Gastrocnemius medialis (tissue), 4 donors: ENCODE measurements around the gene THAP4.

Experiments
- CTCF ChIP-seq, 5 experiments: fragments of 450-650 bp in 3 of 5; fragments of 200-600 bp in 2 of 5; sonication (generic) in 2 of 5; IDR thresholded peaks in 4 of 5; conservative IDR thresholded peaks in 1 of 5; 1 replicate in 4 of 5; 2 replicates in 1 of 5; pipeline ENCODE4 v1.5.1; 2016 to 2019; ENCODE audit warnings: antibody characterized with exemption in 5 of 5, mild to moderate bottlenecking in 3 of 5, moderate library complexity in 3 of 5
- POLR2A ChIP-seq, 2 donors: fragments of 450-650 bp; IDR thresholded peaks; one replicate each; pipeline ENCODE4 v1.6.1; 2017; ENCODE audit warnings: antibody characterized with exemption in 2 of 2, mild to moderate bottlenecking in 2 of 2, moderate library complexity in 2 of 2

- TF ChIP-seq CTCF (IDR thresholded peaks at IDR 0.05 in 4 of 5, conservative IDR thresholded peaks at IDR 0.05 in 1 of 5) (no peak), POLR2A (IDR thresholded peaks at IDR 0.05) (no peak)
Measured at GRCh38 chr2:241649404-241649803, 12.4 kb upstream of the THAP4 start.
